ENCODE results near the gene RAB36. TPM values are rescaled to one million over a fixed set of nuclear protein-coding genes. Genes with fewer than 3 reads are reported as not detected.

The RAB36 gene
- polyA plus RNA-seq, 3 donors: 0.37 to 0.78 (median 0.49) TPM

- 92% methylated on average over 2 of the region's 3 CpGs for WGBS (ENCODE audit: insufficient coverage)
- Histone ChIP-seq H3K36me3 (replicated peaks in 1 of 2; ENCODE audit: control insufficient read depth in 1 of 2, insufficient read depth in 2 of 2, low read length in 2 of 2) (peaks cover 0 to 18% of the 10 kb centered on the region in 2 donors), H2AFZ (ENCODE audit: insufficient read depth, low read depth, low read length, poor library complexity, severe bottlenecking) (no peak overlapping the region), H3K9me3 (replicated peaks in 1 of 2; ENCODE audit: control insufficient read depth in 1 of 2, insufficient read depth in 1 of 2, low read length in 2 of 2) (no peaks in the 10 kb centered on the region), H3K9ac (ENCODE audit: insufficient read depth, low read length, poor library complexity, severe bottlenecking) (peak overlapping the region; percentile 38), H4K20me1 (ENCODE audit: insufficient read depth, low read length) (peaks cover 73% of the 10 kb centered on the region), H3K27ac (ENCODE audit: low read depth in 1 of 2, low read length in 2 of 2) (no peak overlapping the region), H3K4me3 (replicated peaks in 1 of 3; ENCODE audit: low read depth in 2 of 3, low read length in 3 of 3) (no peak overlapping the region), H3K4me2 (replicated peaks; ENCODE audit: extremely low read depth, low read length, poor library complexity, severe bottlenecking) (no peak overlapping the region), H3K27me3 (ENCODE audit: control insufficient read depth in 2 of 2, insufficient read depth in 2 of 2, low read length in 2 of 2) (no peaks in the 10 kb centered on the region), H3K4me1 (ENCODE audit: control insufficient read depth in 1 of 2, insufficient read depth in 2 of 2, low read length in 2 of 2) (peaks cover 15 to 18% of the 10 kb centered on the region in 2 donors), H3K79me2 (ENCODE audit: insufficient read depth, low read length) (peaks cover 97% of the 10 kb centered on the region)
- peaks cover 17 to 29% of the 10 kb centered on the region in 2 donors for H3K36me3 Mint-ChIP-seq
- peaks cover 49% of the 10 kb centered on the region for H3K4me1 Mint-ChIP-seq
- H3K27ac Mint-ChIP-seq: no peak overlapping the region
- TF ChIP-seq, protein P1, sequence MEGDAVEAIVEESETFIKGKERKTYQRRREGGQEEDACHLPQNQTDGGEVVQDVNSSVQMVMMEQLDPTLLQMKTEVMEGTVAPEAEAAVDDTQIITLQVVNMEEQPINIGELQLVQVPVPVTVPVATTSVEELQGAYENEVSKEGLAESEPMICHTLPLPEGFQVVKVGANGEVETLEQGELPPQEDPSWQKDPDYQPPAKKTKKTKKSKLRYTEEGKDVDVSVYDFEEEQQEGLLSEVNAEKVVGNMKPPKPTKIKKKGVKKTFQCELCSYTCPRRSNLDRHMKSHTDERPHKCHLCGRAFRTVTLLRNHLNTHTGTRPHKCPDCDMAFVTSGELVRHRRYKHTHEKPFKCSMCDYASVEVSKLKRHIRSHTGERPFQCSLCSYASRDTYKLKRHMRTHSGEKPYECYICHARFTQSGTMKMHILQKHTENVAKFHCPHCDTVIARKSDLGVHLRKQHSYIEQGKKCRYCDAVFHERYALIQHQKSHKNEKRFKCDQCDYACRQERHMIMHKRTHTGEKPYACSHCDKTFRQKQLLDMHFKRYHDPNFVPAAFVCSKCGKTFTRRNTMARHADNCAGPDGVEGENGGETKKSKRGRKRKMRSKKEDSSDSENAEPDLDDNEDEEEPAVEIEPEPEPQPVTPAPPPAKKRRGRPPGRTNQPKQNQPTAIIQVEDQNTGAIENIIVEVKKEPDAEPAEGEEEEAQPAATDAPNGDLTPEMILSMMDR (IDR thresholded peaks at IDR 0.05): no peak
- intact Hi-C loops (cut with micrococcal nuclease): no loop called here
- H3K9me3 Mint-ChIP-seq: no peaks in the 10 kb centered on the region
- H3K27me3 Mint-ChIP-seq (ENCODE audit: low read depth in 3 of 3): peaks cover 0 to 2% (median 0%) of the 10 kb centered on the region in 3 donors
- H3K4me3 Mint-ChIP-seq: no peak overlapping the region
- DNase-seq: no peak
Measured at GRCh38 chr22:23211622-23212021, 66.3 kb downstream of the RAB36 start.

GRCh38 chr22:23212061-23213021 is 67.1 kb downstream of the RAB36 start:
- no peak overlapping the region for H3K4me3 ChIP-seq (replicated peaks in 1 of 3; ENCODE audit: low read depth in 2 of 3, low read length in 3 of 3)

More at GRCh38 chr22:23212061-23213021, 67.1 kb downstream of the RAB36 start:
- Mint-ChIP-seq H3K4me1 (peaks cover 56% of the 10 kb centered on the region), H3K9me3 (no peaks in the 10 kb centered on the region), H3K4me3 (no peak overlapping the region), H3K27me3 (ENCODE audit: low read depth in 3 of 3) (peaks cover 0 to 2% (median 0%) of the 10 kb centered on the region in 3 donors), H3K36me3 (peaks cover 14 to 25% of the 10 kb centered on the region in 2 donors), H3K27ac (peak overlapping the region in 4 of 7 donors; percentile 19 to 50 (median 39))
- TF ChIP-seq, protein P1 (IDR thresholded peaks at IDR 0.05): no peak
- intact Hi-C loops (cut with micrococcal nuclease): no loop called here
- Histone ChIP-seq H3K4me1 (ENCODE audit: control insufficient read depth in 1 of 2, insufficient read depth in 2 of 2, low read length in 2 of 2) (peaks cover 22 to 25% of the 10 kb centered on the region in 2 donors), H2AFZ (ENCODE audit: insufficient read depth, low read depth, low read length, poor library complexity, severe bottlenecking) (no peak overlapping the region), H3K27me3 (ENCODE audit: control insufficient read depth in 2 of 2, insufficient read depth in 2 of 2, low read length in 2 of 2) (no peaks in the 10 kb centered on the region), H4K20me1 (ENCODE audit: insufficient read depth, low read length) (peaks cover 68% of the 10 kb centered on the region), H3K4me2 (replicated peaks; ENCODE audit: extremely low read depth, low read length, poor library complexity, severe bottlenecking) (no peak overlapping the region), H3K79me2 (ENCODE audit: insufficient read depth, low read length) (peaks cover 96% of the 10 kb centered on the region), H3K36me3 (replicated peaks in 1 of 2; ENCODE audit: control insufficient read depth in 1 of 2, insufficient read depth in 2 of 2, low read length in 2 of 2) (peaks cover 0 to 13% of the 10 kb centered on the region in 2 donors), H3K9ac (ENCODE audit: insufficient read depth, low read length, poor library complexity, severe bottlenecking) (peak overlapping the region; percentile 38), H3K9me3 (replicated peaks in 1 of 2; ENCODE audit: control insufficient read depth in 1 of 2, insufficient read depth in 1 of 2, low read length in 2 of 2) (no peaks in the 10 kb centered on the region), H3K27ac (ENCODE audit: low read depth in 1 of 2, low read length in 2 of 2) (no peak overlapping the region)
- 60% methylated on average over 5 of the region's 10 CpGs for WGBS (ENCODE audit: insufficient coverage)
- no peak for DNase-seq
